GM18520 (cell line): ENCODE results near the gene MYBBP1A.
"Not testable (repeated sequence)": the region's sequence is repeated elsewhere in the genome, so short reads cannot be mapped to it uniquely, and the experiment has no call there.

Source experiments
- ATAC-seq: cut with Tn5 transposase; IDR thresholded peaks from one replicate; pipeline ENCODE4 v1.9.1; 2021; ENCODE audit not compliant: unreplicated experiment

MYBBP1A gene

GRCh38 chr17:4590981-4591453 lies 35.8 kb upstream of the MYBBP1A start:
- no peak for ATAC-seq

- not testable (repeated sequence) for ATAC-seq
Observed at GRCh38 chr17:4590042-4590441, 34.9 kb upstream of the MYBBP1A start.

- ATAC-seq = no peak
Observed at GRCh38 chr17:4588898-4589625, 33.9 kb upstream of the MYBBP1A start.

- no peak for ATAC-seq
Observed at GRCh38 chr17:4588391-4588790, 33.2 kb upstream of the MYBBP1A start.

GRCh38 chr17:4587803-4588202 lies 32.6 kb upstream of the MYBBP1A start:
- no peak for ATAC-seq

GRCh38 chr17:4587195-4587594 lies 32.0 kb upstream of the MYBBP1A start:
- ATAC-seq = no peak

GRCh38 chr17:4586043-4586442 lies 30.9 kb upstream of the MYBBP1A start:
- no peak for ATAC-seq

GRCh38 chr17:4585638-4585994 lies 30.4 kb upstream of the MYBBP1A start:
- ATAC-seq = no peak

- no peak for ATAC-seq
Observed at GRCh38 chr17:4584917-4585637, 29.9 kb upstream of the MYBBP1A start.

- no peak for ATAC-seq
Observed at GRCh38 chr17:4584101-4584916, 29.1 kb upstream of the MYBBP1A start, which contains the start of gene SMTNL2. SMTNL2 (plus strand) TSS chr17:4584529; CDS start chr17:4584606, 77 bp downstream.

GRCh38 chr17:4583782-4584100 lies 28.6 kb upstream of the MYBBP1A start:
- ATAC-seq = no peak

- ATAC-seq = no peak
Observed at GRCh38 chr17:4583206-4583605, 28.0 kb upstream of the MYBBP1A start.

- ATAC-seq = no peak
Observed at GRCh38 chr17:4582691-4583090, 27.5 kb upstream of the MYBBP1A start.

- no peak for ATAC-seq
Observed at GRCh38 chr17:4582101-4582501, 26.9 kb upstream of the MYBBP1A start.

GRCh38 chr17:4580291-4580690 lies 25.1 kb upstream of the MYBBP1A start:
- ATAC-seq = no peak

GRCh38 chr17:4579678-4580077 lies 24.5 kb upstream of the MYBBP1A start:
- no peak for ATAC-seq

- ATAC-seq = not testable (repeated sequence)
Observed at GRCh38 chr17:4578349-4578748, 23.2 kb upstream of the MYBBP1A start.

GRCh38 chr17:4577386-4577993 lies 22.3 kb upstream of the MYBBP1A start:
- ATAC-seq = no peak

- ATAC-seq = no peak
Observed at GRCh38 chr17:4576729-4577322, 21.6 kb upstream of the MYBBP1A start.

GRCh38 chr17:4576161-4576558 lies 21.0 kb upstream of the MYBBP1A start:
- ATAC-seq = no peak
